ENCODE data around the gene ABCC4.

ABCC4 gene

DNA sequence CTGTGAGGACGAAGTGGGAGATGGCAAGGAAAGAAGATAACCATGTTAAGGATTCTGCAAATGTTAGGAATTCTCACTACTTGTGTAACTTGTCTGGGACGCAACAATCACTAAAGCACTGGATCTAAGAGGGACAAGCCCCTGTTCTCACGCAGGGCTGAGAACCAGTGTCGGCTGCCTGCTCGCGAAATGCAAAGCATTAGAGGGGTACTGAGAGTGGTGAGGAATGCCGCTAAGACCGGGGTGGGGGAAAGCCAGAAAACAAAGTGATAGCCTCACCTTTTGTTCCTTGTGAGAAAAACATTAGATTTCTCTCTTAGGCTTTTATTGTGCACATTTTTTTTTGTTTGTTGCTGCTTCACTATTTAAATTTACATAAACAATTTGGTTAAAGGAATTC is 241.9 kb downstream of the ABCC4 start:
- DNase-seq (ENCODE audit: low read depth, low spot score), result no peak

DNA sequence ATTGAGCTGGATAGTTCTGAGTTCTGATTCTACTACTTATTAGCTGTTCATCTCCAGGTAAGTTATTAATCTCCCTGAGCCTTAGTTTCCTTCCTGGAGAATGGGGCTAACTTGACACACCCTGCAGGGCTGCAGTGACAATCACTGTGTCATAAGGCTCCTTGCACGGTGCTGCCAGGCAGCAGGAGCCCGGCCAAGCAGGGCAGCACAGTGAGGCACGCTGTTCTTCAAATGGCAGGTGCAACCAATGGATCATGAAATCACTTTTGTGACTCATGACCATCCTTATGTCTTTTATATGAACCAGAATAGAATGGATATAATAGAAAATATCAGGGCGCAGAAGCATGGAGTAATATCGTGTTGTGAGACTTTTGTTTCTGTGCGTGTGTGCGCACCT is 242.6 kb downstream of the ABCC4 start:
- DNase-seq (ENCODE audit: low read depth, low spot score), result no peak

DNA sequence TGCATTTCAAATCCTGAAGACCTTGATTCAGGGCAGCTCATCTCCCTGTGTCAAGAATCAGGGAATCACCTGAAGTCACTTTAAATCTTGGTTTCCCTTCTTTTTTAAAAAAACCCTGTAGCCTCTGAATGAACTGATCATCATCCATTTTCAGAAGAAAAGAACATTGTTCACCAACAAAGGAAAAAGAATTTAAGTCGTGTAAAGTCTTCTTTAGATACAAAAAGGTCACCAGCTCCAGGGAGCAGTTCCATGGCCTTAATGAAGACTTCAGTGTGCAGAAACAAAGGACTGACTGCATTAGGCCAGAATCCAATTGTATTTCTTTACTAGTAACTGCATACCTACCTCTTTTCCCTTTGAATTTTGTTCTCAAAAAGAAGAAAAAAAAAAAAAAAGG is 245.0 kb downstream of the ABCC4 start:
- DNase-seq (ENCODE audit: low read depth, low spot score), result no peak

DNA sequence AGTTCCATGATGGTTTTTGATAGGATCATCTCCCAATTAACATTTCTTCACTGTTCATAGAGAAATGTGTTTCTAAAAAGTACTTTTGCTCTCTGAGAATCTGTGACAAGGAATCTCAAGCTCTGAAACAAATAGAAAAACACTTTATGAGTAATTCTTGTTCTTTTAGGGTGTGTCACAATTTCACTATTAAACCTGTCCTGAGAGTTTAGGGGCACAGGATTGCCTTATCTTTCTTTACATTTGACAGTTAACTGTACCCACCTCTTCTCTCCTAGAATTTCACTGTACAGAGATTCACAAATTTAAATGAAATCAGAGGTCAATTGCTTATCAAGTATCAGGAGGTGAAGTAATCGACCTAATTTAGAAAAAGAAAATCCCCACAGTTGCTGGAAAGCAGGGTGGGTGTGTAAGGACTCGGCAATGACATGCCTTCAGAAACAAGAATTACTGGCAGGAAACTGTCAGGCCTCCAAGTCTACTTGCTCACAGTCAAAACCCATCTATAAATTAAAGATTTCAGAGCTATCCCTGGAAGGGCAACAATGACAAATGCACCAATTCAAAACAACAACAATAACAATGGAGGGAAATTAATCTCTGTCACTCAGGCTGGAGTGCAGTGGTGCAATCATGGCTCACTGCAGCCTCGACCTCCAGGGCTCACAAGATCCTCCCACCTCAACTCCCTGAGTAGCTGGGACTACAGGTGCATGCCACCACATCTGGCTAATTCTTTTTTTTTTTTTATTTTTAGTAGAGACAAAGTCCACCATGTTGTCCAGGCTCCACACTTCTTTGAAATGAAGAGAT is 250.2 kb downstream of the ABCC4 start:
- no peak for DNase-seq (ENCODE audit: low read depth, low spot score)

DNA sequence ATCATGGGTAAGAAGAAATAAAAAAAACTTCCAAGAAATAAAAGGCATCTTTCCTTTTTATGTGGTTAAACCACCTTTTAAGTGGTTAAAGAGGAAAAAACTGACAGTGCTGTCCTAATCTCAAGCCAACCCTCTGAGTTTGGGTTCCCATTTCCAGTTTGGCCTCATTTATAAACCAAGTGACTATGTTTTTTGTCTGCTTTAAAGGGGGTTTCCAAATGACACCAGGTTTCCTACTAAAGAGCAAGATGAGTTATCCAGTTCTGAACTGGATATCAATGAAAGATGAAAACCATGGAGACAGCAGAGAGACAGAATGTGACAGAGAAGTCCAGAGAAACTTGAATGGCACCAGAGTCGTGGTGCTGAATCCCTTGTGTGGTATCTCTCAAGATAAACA is 251.5 kb downstream of the ABCC4 start:
- DNase-seq (ENCODE audit: low read depth, low spot score), result no peak

DNA sequence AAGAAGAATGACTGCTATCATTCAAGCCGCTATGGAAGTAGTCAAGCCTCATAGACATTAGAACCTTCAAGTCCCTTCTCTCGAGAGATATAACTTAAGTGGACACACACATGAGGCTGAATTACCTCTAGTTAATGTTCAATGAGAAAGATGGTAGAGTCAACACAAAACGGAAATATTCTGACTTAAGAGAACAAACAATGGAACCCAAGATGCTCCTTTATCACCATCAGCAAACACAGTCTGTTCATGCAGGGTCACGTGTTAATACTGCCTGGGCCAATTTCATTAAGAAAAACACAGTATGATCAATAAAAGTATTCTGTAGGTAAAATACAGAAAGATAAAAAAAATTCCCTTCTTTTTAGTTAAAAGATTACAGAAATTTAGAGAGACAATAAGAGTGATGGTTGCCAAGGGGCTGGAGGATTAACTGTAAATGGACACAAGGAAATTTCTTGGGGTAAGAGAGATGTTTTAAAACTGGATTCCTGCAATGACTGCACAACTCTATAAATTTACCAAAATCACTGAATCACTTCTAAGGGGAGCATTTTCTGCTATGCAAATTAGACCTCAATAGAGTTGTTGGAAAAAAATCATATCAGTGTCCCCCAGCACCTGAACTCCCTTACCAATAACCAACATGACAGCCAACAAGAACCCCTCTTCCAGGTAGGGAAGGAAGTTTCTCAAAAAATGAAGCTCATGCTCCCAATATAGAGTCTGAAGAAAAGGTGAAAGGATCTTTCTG is 256.6 kb downstream of the ABCC4 start:
- no peak for DNase-seq (ENCODE audit: low read depth, low spot score)

DNA sequence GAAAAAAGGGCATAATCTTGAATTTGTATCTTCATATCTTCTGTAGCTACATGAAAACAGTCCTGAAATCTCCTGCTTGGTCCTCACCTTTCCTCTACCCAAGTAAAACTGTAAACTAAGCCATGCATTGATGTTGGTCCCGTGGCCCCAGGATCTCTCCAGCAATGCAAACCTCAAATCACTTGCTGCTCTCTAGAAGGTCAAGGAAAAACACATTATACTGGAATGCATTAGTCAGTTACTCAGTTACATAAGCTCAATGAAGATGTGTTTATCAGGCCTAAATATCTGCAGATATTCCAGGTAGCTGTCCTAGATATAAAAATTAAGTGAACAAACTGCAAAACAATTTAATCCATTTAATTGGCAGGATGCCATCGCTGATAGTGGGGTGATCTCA is 261.8 kb downstream of the ABCC4 start:
- no peak for DNase-seq (ENCODE audit: low read depth, low spot score)

DNA sequence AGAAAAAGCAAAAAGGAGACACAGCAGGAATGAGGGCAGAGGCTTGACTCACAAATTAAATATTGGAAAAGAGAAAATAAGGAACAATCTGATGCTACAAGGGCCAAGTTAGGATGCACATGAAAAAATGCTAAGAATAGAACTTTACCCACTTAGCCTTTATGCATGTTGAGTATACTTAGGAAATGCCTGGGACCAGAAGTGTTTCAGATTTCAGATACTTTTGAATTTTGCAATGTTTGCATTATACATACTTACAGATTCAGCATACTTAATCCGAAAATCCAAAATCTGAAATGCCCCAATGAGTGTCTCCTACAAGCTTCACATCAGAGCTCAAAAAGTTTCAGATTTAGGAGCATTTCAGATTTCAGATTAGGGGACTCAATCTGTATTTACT is 262.3 kb downstream of the ABCC4 start:
- DNase-seq (ENCODE audit: low read depth, low spot score), result no peak

DNA sequence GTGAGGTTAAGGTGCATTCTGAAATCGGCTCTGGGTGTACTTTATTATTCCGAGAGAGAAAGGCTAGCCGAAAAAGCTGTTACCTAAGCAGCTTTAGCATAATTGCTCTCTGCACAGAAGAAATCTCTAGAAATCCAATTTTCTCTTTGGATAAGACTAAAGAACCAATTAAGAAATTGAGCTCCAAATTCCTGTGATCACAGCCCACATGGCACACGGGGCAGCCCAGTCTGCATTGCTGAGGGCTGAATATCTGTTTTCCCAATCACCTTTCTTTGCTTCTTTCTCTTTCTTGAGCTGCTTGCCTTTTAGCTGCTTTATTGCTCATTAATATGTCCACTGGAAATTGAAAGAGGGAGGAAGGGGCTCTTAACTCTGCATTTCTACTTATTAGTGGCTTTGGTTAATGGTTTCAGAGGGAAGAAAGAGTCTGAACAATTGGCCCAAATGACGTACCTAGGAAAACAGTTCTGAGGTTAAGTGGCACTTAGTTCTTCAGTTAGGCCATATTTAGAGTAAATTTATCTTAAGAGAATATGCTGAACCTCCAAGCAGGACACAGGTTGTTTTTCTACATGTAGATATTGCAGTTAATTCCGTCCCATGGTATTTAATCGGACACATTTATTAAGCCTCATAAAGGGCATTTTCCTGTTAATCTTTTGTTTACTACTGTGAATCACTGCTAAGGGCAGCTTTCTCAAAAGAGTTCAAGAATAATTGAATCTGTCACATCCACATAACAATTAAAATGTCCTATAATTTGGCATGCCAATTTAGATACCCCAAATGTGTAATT is 265.7 kb downstream of the ABCC4 start:
- DNase-seq (ENCODE audit: low read depth, low spot score), result no peak

DNA sequence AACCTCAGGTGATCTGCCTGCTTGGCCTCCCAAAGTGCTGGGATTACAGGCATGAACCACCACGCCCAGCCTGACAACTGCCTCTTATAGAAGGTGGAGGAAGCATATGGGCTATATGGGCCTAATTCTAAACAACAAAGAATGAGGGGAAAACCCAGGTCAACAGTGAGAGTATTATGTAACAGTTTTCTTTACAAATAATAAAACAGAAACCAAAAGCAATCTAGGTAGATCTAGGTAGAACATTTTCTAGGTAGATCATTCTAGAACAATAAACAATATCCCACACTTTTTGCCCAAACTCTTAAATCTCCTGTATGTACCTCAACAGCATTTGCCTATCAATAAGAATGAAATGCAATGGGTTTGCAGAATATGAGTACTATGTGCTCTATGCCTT is 267.4 kb downstream of the ABCC4 start:
- no peak for DNase-seq (ENCODE audit: low read depth, low spot score)

DNA sequence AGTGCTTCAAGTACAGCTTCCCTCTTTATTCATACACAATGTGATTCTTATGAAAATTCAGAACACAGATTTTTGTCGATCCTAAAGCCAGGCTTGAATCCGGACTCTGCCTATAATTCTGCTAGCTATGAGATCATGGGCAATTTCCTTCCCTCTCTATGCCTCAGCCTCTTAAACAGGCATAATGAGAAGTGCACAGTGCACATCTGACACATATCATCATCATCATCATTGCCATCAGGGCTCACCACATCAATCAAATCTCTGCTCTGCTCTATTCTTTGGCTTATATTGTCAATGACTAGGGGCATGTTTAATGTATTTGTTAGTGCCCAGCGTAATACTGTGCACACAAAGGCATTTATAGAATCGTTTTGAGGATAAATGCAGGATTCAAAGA is 269.1 kb downstream of the ABCC4 start:
- no peak for DNase-seq (ENCODE audit: low read depth, low spot score)

DNA sequence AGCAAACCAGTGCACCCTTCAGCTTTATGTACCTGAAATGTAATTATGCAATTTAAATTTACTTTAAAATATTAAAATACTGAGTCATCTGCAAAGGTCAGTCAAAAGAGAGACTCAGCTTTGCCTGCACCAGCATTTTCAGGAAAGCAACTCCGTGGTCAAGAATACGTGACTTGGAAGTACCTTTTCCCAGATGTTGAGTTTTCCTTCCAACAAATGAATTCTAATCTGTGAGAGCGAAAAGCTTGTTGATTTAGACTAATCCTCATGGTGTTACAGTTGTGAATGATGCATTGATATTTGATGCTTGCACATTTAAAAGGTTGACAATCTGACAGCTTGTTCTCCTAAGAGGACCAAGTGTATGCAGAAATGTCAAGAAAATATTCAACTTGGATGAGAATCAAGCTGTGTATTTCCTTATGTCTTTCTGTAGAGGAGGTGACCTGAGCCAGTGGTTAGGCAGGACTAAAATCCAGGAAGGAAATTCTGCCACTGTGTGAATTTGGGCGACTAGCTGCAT is 270.4 kb downstream of the ABCC4 start:
- DNase-seq (ENCODE audit: low read depth, low spot score), result no peak

DNA sequence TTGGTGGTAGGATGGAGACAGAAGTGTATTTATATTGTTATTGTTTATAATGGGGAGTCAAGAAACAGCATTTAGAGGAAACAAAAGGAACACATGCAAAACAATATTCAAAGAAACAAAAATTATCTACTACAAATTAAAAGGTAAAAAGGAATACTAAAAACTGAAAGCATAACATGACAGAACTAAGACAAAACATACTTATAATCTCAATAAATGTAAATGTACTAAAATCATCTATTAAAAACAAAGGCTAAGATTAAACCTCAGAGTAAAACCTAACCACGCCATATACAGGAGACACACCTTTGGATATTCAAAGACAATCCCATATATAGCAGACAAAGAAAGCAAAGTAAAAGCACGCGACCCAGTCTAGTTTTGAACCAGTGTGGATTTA is 273.6 kb downstream of the ABCC4 start:
- DNase-seq (ENCODE audit: low read depth, low spot score), result no peak

DNA sequence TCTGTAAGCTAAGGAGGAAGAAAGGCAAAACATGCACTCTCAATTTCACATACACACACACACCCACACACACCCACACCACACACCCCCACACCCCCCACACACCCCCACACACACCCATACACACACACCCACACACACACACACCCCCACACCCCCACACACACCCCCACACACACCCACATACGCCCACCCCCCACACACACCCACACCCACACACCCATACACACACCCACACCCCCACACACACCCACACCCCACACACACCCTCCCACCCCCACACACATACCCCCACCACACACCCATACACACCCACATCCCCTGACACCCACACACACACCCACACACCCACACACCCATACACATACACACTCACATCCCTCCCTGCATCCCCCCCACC is 276.1 kb downstream of the ABCC4 start:
- no peak for DNase-seq (ENCODE audit: low read depth, low spot score)

DNA sequence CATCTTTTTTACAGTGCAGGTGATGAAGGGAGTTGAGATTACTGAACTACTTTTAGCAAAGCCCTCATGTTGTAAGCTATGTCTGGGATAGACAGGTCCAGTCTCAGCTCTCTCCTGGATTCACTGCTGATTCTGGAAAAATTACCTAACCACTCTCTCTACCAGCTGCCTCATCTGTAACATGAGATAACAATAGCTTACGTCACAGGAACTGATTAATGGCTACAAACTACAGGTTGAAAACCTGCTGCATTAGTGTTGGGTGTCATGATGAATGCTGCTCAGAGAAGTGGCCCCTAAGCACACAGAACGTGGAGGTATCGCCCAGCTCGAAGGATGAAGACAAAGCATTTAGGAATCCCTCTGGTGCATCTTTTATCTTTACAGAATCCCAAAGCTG is 277.8 kb downstream of the ABCC4 start:
- DNase-seq (ENCODE audit: low read depth, low spot score), result no peak

DNA sequence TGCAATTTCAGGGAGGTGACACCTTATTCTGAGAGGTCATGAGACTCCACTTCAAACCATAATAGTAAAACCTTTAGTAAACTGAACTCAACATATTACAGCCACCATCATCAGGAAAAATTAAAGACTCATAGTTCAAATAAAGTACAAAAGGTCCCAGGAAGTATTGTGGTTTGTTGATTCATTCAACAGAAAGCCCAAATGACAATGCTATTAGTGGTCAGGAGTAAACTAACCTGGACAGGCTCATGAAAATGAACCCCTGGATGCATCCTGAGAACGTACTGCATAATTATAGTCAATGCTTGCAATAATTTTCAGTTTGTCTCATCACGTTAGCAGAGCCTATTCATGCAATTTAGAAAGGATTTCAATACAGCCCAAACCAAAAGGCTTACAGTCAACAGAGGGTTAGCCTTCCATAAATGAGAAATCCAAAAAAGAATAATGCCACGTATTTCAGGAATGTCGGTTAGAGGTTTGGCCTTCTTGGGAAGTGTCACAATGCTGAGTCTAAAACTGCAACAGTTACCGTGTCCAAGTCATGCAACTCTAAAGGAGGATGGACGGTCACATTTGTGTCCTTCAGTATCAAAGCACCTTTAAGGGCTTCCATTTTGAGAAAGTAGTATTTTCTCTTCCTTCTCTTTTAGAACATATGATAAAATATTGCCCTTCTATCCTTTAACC is 280.8 kb downstream of the ABCC4 start:
- DNase-seq (ENCODE audit: low read depth, low spot score), result no peak

DNA sequence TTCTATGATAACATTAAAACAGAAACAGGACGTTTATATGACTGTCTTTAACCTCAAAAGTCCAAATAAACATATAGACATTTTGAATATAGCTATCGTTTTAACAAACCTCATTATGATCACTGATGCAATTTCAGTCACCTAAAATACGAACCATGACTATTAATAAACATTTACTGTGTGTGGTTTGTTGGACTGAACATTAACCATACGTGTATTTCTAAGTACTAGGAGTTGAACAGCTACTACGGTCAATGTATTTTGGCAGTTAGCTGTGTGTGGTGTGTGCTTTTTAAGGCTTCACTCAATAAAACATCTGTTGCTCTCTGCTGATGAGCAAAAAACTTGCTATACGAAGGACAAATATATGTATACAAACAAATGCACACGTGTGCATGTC is 281.4 kb downstream of the ABCC4 start:
- DNase-seq (ENCODE audit: low read depth, low spot score), result no peak

DNA sequence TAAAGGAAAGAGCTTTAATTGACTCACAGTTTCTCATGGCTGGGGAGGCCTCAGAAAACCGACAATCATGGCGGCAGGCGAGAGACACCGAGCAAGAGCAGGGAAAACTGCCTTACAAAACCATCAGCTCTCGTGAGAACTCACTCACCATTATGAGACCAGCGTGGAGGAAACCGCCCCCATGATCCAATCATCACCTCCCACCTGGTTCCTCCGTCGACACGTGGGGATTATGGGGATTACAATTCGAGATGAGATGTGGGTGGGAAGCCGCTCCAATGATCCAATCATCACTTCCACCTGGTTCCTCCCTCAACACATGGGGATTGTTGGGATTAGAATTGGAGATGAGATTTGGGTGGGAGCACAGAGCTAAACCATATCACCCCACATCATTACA is 293.9 kb downstream of the ABCC4 start:
- DNase-seq (ENCODE audit: low read depth, low spot score), result no peak

DNA sequence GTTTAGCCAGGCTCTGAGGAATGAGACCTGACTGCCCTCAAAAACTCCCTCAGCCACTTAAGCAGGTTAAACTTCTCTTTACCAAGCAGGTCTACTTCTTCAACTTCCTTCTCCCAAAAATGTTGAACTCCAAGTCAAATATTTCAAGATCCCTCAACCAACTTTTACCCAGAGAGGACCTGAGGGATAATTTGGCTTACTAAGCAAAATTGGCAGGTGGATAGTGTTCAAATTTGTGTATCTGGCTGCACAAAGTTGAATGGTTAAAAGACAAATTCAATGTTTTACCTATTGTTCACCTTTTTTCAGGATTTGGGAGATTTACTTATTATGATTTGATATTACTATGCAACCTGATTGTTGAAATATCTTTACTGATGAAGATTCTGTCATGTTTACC is 296.0 kb downstream of the ABCC4 start:
- DNase-seq (ENCODE audit: low read depth, low spot score), result no peak

DNA sequence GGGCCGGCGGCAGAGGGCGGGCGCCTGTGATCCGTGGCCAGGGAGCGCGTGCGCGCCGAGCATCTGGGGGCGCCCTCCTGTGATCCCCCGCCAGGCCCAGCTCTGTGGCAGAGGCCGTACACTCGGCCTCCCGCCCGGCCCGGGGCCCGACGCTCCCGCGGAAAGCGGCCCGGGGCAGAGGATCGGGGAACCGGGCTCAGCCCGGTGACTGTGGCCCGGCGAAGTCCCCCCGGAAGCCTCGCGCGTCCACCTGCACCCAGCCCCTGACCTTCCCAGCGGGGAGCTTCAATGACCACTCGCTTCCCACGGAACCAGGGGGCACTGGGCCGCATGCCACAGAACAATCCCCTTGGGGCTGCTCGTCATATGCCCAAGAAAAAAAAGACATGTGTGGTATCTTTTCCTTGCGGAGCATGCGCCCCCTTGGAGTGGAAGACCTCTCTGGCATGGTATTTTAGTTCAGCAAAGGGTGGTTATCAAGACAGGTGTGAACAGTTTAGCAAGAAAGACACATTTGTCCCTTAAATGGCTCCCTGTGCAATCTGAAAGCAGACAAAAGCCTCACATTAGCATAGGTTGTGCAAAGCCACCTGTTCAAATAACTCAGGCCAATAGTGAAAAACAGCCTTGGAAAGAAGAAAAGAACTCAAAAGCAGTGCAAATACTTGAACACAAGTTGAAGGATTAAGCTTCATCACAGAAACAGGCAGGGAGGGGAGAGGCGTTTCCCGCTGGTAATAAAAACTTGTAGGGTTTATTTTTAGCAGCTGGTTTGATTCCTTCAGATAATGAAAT is 298.0 kb downstream of the ABCC4 start:
- DNase-seq (ENCODE audit: low read depth, low spot score), result peak; percentile 43

DNA sequence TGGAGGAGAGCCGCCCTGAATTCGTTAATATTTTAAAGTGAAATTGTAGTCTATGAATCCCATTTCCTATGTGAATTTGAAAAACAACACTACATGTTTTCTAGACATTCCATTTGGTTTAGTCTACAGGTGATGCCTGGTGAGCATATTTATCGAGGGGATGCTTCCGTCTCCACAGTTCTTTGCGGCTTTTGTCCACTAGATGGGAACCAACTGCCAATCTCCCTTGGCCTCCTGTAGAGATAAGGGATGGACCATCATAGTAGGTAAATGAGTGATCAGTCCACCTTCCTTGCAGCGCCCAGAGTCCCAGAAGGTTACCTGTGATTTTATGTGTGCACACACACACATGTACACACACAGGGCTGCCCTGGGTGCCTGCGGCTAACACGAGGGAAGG is 299.1 kb downstream of the ABCC4 start:
- DNase-seq (ENCODE audit: low read depth, low spot score), result no peak
